ENCODE data around the gene CELA1.

CELA1 gene

GRCh38 chr12:51330186-51330585 lies 16.3 kb downstream of the CELA1 start:
- no peak for TF ChIP-seq CTCF (IDR thresholded peaks at IDR 0.05; ENCODE audit: insufficient read depth, missing control alignments)
- FAIRE-seq (no peak), DNase-seq (ENCODE audit: insufficient read length, low spot score) (no peak)

GRCh38 chr12:51329742-51330141 lies 16.7 kb downstream of the CELA1 start:
- DNase-seq (ENCODE audit: insufficient read length, low spot score): no peak

GRCh38 chr12:51328587-51328986 lies 17.9 kb downstream of the CELA1 start:
- no peak for TF ChIP-seq CTCF (IDR thresholded peaks at IDR 0.05; ENCODE audit: insufficient read depth, missing control alignments)
- DNase-seq (ENCODE audit: insufficient read length, low spot score): no peak
- FAIRE-seq: no peak

More at GRCh38 chr12:51329742-51330141, 16.7 kb downstream of the CELA1 start:
- no peak for TF ChIP-seq CTCF (IDR thresholded peaks at IDR 0.05; ENCODE audit: insufficient read depth, missing control alignments)
- no peak for FAIRE-seq

GRCh38 chr12:51326698-51327439 lies 19.6 kb downstream of the CELA1 start:
- DNase-seq (ENCODE audit: insufficient read length, low spot score): no peak
- TF ChIP-seq CTCF (IDR thresholded peaks at IDR 0.05; ENCODE audit: insufficient read depth, missing control alignments): no peak
- no peak for FAIRE-seq

- DNase-seq (ENCODE audit: insufficient read length, low spot score) (no peak), FAIRE-seq (no peak)
- no peak for TF ChIP-seq CTCF (IDR thresholded peaks at IDR 0.05; ENCODE audit: insufficient read depth, missing control alignments)
These were observed 21.5 kb downstream of the CELA1 start for GRCh38 chr12:51324953-51325352.

- no peak for FAIRE-seq
- DNase-seq (ENCODE audit: insufficient read length, low spot score): no peak
- TF ChIP-seq CTCF (IDR thresholded peaks at IDR 0.05; ENCODE audit: insufficient read depth, missing control alignments): no peak
These were observed 22.2 kb downstream of the CELA1 start, which contains the start of gene BIN2 for GRCh38 chr12:51323966-51324895. TSS of gene BIN2 (minus strand) at chr12:51324174. CDS start at chr12:51324102, 72 bp downstream.

Measured in D721Med (cell line).